K562 (cell line): ENCODE measurements around the gene CEP95. TPM values are rescaled to one million over a fixed set of nuclear protein-coding genes. Genes with fewer than 3 reads are reported as not detected.

Source experiments
- AFF4 ChIP-seq: sonication (generic); formaldehyde crosslinking; IDR thresholded peaks from 2 replicates; pipeline ENCODE4 v1.8.0; 2023; ENCODE audit warnings: mild to moderate bottlenecking, missing genetic modification reagents
- ATF7 ChIP-seq: fragments of 450-650 bp; IDR thresholded peaks from 2 replicates; pipeline ENCODE4 v1.7.1; 2014; ENCODE audit warnings: mild to moderate bottlenecking, moderate library complexity
- EP400 ChIP-seq: fragments of 450-650 bp; IDR thresholded peaks from 2 replicates; pipeline ENCODE4 v1.6.1; 2017; ENCODE audit warnings: antibody characterized with exemption, mild to moderate bottlenecking, moderate library complexity
- MBD1 ChIP-seq: fragments of 250-450 bp; sonication (Bioruptor Pico); IDR thresholded peaks from 2 replicates; pipeline ENCODE4 v1.8.0; 2022; ENCODE audit warnings: inconsistent platforms
- MTF1 ChIP-seq: fragments of 250-450 bp; sonication (Bioruptor Pico); IDR thresholded peaks from 2 replicates; pipeline ENCODE4 v1.9.0; 2021; ENCODE audit warnings: moderate library complexity, mild to moderate bottlenecking, inconsistent platforms, borderline replicate concordance
- NUFIP1 ChIP-seq: fragments of 450-650 bp; IDR thresholded peaks from 2 replicates; pipeline ENCODE4 v1.6.1; 2018; ENCODE audit not compliant: partially characterized antibody
- RBFOX2 ChIP-seq: fragments of 200-400 bp; formaldehyde crosslinking; IDR thresholded peaks from 2 replicates; pipeline ENCODE4 v1.6.1; 2017; ENCODE audit warnings: low read depth, mild to moderate bottlenecking, low read length, moderate library complexity
- RBM17 ChIP-seq: fragments of 200-400 bp; formaldehyde crosslinking; IDR thresholded peaks from 2 replicates; pipeline ENCODE4 v1.6.1; 2017; ENCODE audit warnings: low read depth, mild to moderate bottlenecking, low read length, borderline replicate concordance
- SIX5 ChIP-seq, 2 experiments: IDR thresholded peaks; 2 replicates each; pipeline ENCODE4 v1.6.1; 2011; ENCODE audit warnings: low read length in 2 of 2, borderline replicate concordance in 1 of 2, low read depth in 1 of 2, mild to moderate bottlenecking in 1 of 2, moderate library complexity in 1 of 2; ENCODE audit not compliant: insufficient read depth in 1 of 2
- STAT5B ChIP-seq: fragments of 250-450 bp; sonication (Bioruptor Pico); IDR thresholded peaks from 2 replicates; pipeline ENCODE4 v1.8.0; 2021; ENCODE audit warnings: mild to moderate bottlenecking, inconsistent platforms
- TARDBP ChIP-seq: fragments of 450-650 bp; IDR thresholded peaks from 2 replicates; pipeline ENCODE4 v1.6.1; 2016
- ZNF584 ChIP-seq: fragments of 200-800 bp; sonication (Bioruptor generic); IDR thresholded peaks from 2 replicates; pipeline ENCODE4 v1.6.1; 2016; ENCODE audit warnings: low read depth, mild to moderate bottlenecking, missing genetic modification characterization, missing compliant biosample characterization
- polyA plus RNA-seq, 8 experiments: library from polyadenylated mRNA; depleted of rRNA in 4 of 8; stranded (reverse) in 5 of 8; unstranded in 3 of 8; fragments of >200 nt; fragmentation: Nextera tagmentation in 2 of 8; fragmentation: Illumina TruSeq in 1 of 8; extraction: Ambion mirVana in 2 of 8; extraction: Trizol in 1 of 8; gene quantifications; 2 replicates each; pipeline versions ENCODE4 v1.2.1 to v1.2.3, GENCODE V29; 2011 to 2014; ENCODE audit warnings: inconsistent platforms in 1 of 8, missing spikeins in 1 of 8
- total RNA-seq, 7 experiments: library from RNA; depleted of rRNA in 6 of 7; stranded (reverse); fragments of >200 nt in 6 of 7; fragmentation: Illumina TruSeq in 2 of 7; extraction: Trizol in 2 of 7; gene quantifications; 2 replicates each; pipeline versions ENCODE4 v1.2.1 to v1.2.3, GENCODE V29; 2011 to 2021; ENCODE audit warnings: low replicate concordance in 1 of 7
- TF ChIP-seq, protein P1 (sequence below): fragments of 450-650 bp; IDR thresholded peaks from 2 replicates; pipeline ENCODE4 v1.6.1; 2016; ENCODE audit warnings: antibody characterized with exemption

Gene CEP95
- total and polyA plus RNA-seq, 9 of the 15 experiments (the other 6 are each of a cell fraction or from before 2014, with no cell fraction given): 26.7 to 80.7 (median 56.9) TPM

GRCh38 chr17:64506576-64507412 lies at the start of gene CEP95 (continued):
- TF ChIP-seq, protein P1, sequence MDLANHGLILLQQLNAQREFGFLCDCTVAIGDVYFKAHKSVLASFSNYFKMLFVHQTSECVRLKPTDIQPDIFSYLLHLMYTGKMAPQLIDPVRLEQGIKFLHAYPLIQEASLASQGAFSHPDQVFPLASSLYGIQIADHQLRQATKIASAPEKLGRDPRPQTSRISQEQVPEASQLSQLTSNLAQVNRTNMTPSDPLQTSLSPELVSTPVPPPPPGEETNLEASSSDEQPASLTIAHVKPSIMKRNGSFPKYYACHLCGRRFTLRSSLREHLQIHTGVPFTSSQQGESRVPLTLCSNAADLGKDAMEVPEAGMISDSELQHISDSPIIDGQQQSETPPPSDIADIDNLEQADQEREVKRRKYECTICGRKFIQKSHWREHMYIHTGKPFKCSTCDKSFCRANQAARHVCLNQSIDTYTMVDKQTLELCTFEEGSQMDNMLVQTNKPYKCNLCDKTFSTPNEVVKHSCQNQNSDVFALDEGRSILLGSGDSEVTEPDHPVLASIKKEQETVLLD: peak; percentile 54; the same call in 1 of the 2 replicates
- no peak; the same call in 1 of the 2 replicates for TF ChIP-seq ATF7
- TF ChIP-seq STAT5B (CRISPR knock-in tag): no peak
- TF ChIP-seq MTF1 (CRISPR knock-in tag): no peak
- TF ChIP-seq ZNF584: peak; percentile 76; the same call in 1 of the 2 replicates
- peak; percentile 29; the same call in 1 of the 2 replicates for TF ChIP-seq AFF4
- 0 out of 4 replicates have a peak, but pooled peaks of 1 of the 2 experiments have one; percentile 13 for TF ChIP-seq SIX5 (IDR thresholded peaks at IDR 0.05; ENCODE audit: borderline replicate concordance in 1 of 2, insufficient read depth in 1 of 2, low read depth in 1 of 2, low read length in 2 of 2)
- TF ChIP-seq EP400: peak; percentile 98
- peak; percentile 82 for TF ChIP-seq RBFOX2
- no peak for TF ChIP-seq RBM17
- TF ChIP-seq MBD1 (CRISPR knock-in tag): no peak
- no peak for TF ChIP-seq NUFIP1
- peak; percentile 70; the same call in 1 of the 2 replicates for TF ChIP-seq TARDBP
